GM12873 (cell line): ENCODE data around the gene KRTAP17-1.

Experiments
- CTCF ChIP-seq: IDR thresholded peaks from 2 replicates; pipeline ENCODE4 v1.5.1; 2012; ENCODE audit warnings: low read depth, mild to moderate bottlenecking, moderate library complexity, low read length, control low read depth; ENCODE audit not compliant: insufficient read depth; ENCODE audit errors: missing control alignments

KRTAP17-1 gene

GRCh38 chr17:41308918-41309359 is 6.6 kb downstream of the KRTAP17-1 start, which contains the start of gene KRTAP16-1:
KRTAP16-1 (minus strand) TSS chr17:41309309; CDS start chr17:41309253, 56 bp downstream.
- no peak for TF ChIP-seq CTCF

- TF ChIP-seq CTCF: no peak
These were observed 7.1 kb downstream of the KRTAP17-1 start for GRCh38 chr17:41308251-41308917.

- no peak for TF ChIP-seq CTCF
These were observed 7.9 kb downstream of the KRTAP17-1 start for GRCh38 chr17:41307647-41308046.

GRCh38 chr17:41304091-41304490 is 11.4 kb downstream of the KRTAP17-1 start:
- TF ChIP-seq CTCF: no peak

GRCh38 chr17:41302981-41303380 is 12.5 kb downstream of the KRTAP17-1 start:
- TF ChIP-seq CTCF: no peak

- no peak for TF ChIP-seq CTCF
These were observed 13.3 kb downstream of the KRTAP17-1 start, which contains the start of gene KRTAP29-1 for GRCh38 chr17:41301916-41302901. KRTAP29-1 (minus strand) TSS chr17:41302851; CDS start chr17:41302851, 0 bp downstream.
